Lower leg skin (tissue), 4 donors: ENCODE results near the gene PHEX. TPM values are rescaled to one million over a fixed set of nuclear protein-coding genes. Genes with fewer than 3 reads are reported as not detected.
A peak's percentile ranks its signal among the peaks of the same experiment; 100 is the strongest.

Source experiments
- DNase-seq, 2 donors: peaks; one replicate each; pipeline ENCODE4 v3.0.0-alpha.2; 2019; ENCODE audit warnings: low spot score in 2 of 2
- H3K4me3 ChIP-seq: fragments of 200-600 bp; sonication (generic); 2 replicates; pipeline ENCODE4 v1.5.1; 2017; ENCODE audit warnings: mild to moderate bottlenecking, low read depth; ENCODE audit not compliant: poor library complexity, severe bottlenecking
- POLR2A ChIP-seq, 2 donors: fragments of 450-650 bp; IDR thresholded peaks; one replicate each; pipeline ENCODE4 v1.6.1; 2016 to 2017; ENCODE audit warnings: antibody characterized with exemption in 2 of 2, mild to moderate bottlenecking in 1 of 2, moderate library complexity in 1 of 2
- WGBS, 2 donors: methylation state at CpG; one replicate each; pipeline ENCODE4 v1.1.5; 2018; 5-methylcytosine and 5-hydroxymethylcytosine counted together
- intact Hi-C: fragments of 100-400 bp; cut with DNase I; formaldehyde crosslinking; loops from one replicate; pipeline ENCODE4 v1.15.0; 2023; ENCODE audit warnings: low total_unique reads
- total RNA-seq, 4 donors: library from RNA; depleted of rRNA; stranded (reverse); fragments of >200 nt; gene quantifications; one replicate each; pipeline ENCODE4 v1.1.0, GENCODE V29; 2016
- TF ChIP-seq, protein P1 (sequence below), 3 donors: fragments of 450-650 bp; IDR thresholded peaks; one replicate each; pipeline ENCODE4 v1.5.1; 2016; ENCODE audit warnings: antibody characterized with exemption in 3 of 3, mild to moderate bottlenecking in 3 of 3, moderate library complexity in 2 of 3

Gene PHEX
- total RNA-seq, 4 donors from 2014 or later, result 0.08 to 1.6 (median 0.10) TPM; not detected in 1

DNA sequence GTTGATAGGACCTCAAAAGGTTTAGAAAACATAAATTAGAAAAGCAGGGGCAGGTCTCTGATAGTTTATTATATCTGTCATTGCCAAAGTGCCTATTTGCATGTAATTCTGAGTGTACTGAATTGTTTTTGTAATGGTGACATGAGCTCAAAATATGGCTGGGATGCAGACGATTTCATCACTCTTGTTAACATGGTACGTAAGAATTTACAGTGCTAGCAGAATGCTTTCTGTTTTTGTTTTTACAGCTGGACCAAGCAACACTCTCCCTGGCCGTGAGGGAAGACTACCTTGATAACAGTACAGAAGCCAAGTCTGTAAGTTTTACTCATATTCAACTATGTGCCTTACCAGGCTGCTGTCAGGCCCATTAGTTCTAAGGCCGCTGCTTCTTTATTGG is 58.1 kb downstream of the PHEX start:
- no peak overlapping the region for H3K4me3 ChIP-seq
- TF ChIP-seq POLR2A (IDR thresholded peaks at IDR 0.05), result no peak
- TF ChIP-seq, protein P1, sequence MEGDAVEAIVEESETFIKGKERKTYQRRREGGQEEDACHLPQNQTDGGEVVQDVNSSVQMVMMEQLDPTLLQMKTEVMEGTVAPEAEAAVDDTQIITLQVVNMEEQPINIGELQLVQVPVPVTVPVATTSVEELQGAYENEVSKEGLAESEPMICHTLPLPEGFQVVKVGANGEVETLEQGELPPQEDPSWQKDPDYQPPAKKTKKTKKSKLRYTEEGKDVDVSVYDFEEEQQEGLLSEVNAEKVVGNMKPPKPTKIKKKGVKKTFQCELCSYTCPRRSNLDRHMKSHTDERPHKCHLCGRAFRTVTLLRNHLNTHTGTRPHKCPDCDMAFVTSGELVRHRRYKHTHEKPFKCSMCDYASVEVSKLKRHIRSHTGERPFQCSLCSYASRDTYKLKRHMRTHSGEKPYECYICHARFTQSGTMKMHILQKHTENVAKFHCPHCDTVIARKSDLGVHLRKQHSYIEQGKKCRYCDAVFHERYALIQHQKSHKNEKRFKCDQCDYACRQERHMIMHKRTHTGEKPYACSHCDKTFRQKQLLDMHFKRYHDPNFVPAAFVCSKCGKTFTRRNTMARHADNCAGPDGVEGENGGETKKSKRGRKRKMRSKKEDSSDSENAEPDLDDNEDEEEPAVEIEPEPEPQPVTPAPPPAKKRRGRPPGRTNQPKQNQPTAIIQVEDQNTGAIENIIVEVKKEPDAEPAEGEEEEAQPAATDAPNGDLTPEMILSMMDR (IDR thresholded peaks at IDR 0.05), result no peak
- WGBS, 2 donors, result 67 to 75% methylated on average over 4 of the region's 4 CpGs
- DNase-seq, result no peak
- intact Hi-C loops, result no loop called here

DNA sequence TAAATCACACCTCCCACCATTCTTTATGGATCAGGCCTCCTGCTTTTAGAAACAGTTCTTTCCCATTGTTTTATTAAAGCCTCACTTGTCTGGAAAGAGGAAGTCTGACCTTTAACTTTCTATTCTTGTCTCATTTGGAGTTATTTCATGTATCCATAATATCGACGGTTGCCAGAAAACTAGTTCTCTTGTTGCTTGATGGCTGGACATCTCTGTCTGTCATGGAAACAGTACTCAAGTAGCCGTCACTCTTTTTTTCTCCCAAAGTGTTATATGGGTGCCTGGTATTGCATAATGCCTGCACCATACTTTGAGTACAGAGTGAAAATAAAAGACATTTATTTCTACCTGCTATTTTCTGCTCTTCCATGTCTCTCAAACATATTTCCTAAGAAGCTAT is 61.4 kb downstream of the PHEX start:
- TF ChIP-seq, protein P1 (IDR thresholded peaks at IDR 0.05), result no peak
- TF ChIP-seq POLR2A (IDR thresholded peaks at IDR 0.05), result no peak
- no peak overlapping the region for H3K4me3 ChIP-seq
- 57 to 64% methylated on average over 3 of the region's 3 CpGs for WGBS, 2 donors
- DNase-seq, result no peak
- intact Hi-C loops, result no loop called here

DNA sequence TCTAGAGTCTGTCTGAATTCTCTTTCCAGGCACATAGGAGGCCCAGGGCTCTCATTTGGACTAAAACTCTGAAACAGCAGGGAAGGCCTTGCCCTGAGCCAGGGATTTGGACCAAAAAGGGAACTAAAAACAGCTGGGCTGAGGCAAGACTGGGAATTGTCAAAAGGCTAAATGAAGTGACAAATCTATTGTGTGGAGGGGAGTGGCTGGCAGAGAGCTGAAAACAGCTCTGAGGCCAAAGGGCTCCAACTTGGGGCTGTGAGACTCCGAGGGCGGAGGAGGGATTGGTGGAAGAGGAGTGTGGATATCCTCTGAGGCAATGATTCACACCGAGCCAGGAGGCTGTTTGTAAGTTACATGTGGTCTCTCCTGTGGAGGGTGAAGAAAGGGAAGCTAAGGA is 63.2 kb downstream of the PHEX start:
- TF ChIP-seq, protein P1 (IDR thresholded peaks at IDR 0.05), result no peak
- TF ChIP-seq POLR2A (IDR thresholded peaks at IDR 0.05), result no peak
- 47 to 50% methylated on average over 3 of the region's 3 CpGs for WGBS, 2 donors
- H3K4me3 ChIP-seq, result no peak overlapping the region
- peak; percentile 49 to 88 for DNase-seq
- intact Hi-C loops, result no loop called here

DNA sequence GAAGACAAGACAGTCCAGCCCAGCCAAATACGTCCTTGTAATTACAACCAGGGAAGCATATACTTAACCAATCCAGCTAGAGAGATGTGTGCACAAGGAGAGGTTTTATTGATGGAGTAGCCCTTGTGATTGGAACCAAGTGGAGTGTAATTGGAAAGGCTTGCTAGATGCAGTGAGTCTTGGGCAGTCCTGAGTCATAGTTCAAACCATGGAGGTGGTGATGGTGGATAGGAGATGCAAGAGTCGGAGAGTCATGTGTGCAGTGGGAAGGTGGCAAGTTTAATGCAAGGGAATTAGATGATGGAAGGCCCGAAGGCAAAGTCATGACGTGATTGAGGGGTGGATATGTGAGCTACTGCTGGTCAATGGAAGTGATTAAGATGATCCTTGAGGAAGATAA is 63.7 kb downstream of the PHEX start:
- 81 to 84% methylated on average over 4 of the region's 4 CpGs for WGBS, 2 donors
- intact Hi-C loops, result no loop called here
- no peak overlapping the region for H3K4me3 ChIP-seq
- no peak for TF ChIP-seq POLR2A (IDR thresholded peaks at IDR 0.05)
- TF ChIP-seq, protein P1 (IDR thresholded peaks at IDR 0.05), result no peak
- DNase-seq, result no peak

DNA sequence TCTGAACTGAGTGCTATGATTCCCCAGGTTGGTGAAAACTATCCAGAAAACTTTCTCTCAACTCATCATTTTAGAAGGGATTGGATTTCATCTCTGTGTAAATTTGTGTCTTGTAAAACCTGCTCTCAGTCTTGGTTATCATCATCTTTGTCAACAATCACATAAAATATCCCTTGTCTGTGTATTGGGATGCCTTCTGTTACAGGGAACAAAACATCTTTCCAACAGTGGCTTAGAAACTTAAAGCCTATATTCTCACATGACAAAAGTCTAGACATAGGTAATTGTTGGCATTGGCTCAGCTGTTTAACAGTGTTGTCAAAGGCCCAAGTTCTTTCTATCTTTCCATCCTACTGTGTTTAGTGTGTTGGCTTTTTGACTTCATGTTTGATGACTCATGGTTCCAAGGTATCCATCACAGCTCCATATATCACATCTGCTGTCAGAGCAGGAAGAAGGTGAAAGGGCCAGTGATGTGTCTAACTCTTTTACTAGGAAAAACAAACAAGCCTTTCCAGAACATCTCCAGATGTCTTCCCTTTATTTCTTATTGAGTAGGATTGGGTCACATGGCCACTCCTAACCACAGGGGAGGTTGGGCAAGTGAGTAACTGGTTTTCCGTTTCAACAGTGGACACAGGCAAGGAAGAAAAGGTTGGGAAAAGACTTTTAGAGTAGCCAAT is 65.0 kb downstream of the PHEX start:
- no peak for TF ChIP-seq POLR2A (IDR thresholded peaks at IDR 0.05)
- TF ChIP-seq, protein P1 (IDR thresholded peaks at IDR 0.05), result no peak
- no peak overlapping the region for H3K4me3 ChIP-seq
- intact Hi-C loops, result no loop called here
- WGBS, 2 donors, result 62 to 63% methylated on average over 1 of the region's 1 CpG
- peak in 1 of 2 donors; percentile 21 for DNase-seq

DNA sequence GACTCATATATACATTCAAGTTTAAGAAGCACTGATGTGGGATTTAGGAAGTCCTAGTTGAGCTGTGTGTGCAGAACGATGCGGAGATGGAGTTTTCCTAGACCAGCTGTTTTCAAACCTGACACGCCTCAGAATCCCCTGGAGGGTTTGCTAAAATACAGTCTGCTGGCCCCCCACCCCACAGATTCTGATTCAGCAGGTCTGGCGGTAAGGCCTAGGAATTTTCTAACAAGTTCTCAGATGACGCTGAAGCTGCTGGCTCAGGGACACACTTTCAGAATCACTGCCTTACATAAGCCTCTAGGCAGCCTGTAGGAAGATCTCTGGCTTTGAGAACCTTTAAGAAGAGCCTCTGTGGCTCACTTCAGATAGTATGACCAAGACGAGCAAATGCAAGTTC is 73.1 kb downstream of the PHEX start:
- WGBS, 2 donors, result 47 to 55% methylated on average over 6 of the region's 6 CpGs
- no peak for TF ChIP-seq POLR2A (IDR thresholded peaks at IDR 0.05)
- TF ChIP-seq, protein P1 (IDR thresholded peaks at IDR 0.05), result no peak
- no peak overlapping the region for H3K4me3 ChIP-seq
- intact Hi-C loops, result no loop called here
- no peak for DNase-seq
